HG03175 (cell line): ENCODE measurements around the gene GBP2.
"Not testable (repeated sequence)": the region's sequence is repeated elsewhere in the genome, so short reads cannot be mapped to it uniquely, and the experiment has no call there.

Experiments
- ATAC-seq: cut with Tn5 transposase; IDR thresholded peaks from one replicate; pipeline ENCODE4 v1.9.1; 2021; ENCODE audit warnings: mild to moderate bottlenecking, moderate library complexity; ENCODE audit not compliant: unreplicated experiment

The GBP2 gene

DNA sequence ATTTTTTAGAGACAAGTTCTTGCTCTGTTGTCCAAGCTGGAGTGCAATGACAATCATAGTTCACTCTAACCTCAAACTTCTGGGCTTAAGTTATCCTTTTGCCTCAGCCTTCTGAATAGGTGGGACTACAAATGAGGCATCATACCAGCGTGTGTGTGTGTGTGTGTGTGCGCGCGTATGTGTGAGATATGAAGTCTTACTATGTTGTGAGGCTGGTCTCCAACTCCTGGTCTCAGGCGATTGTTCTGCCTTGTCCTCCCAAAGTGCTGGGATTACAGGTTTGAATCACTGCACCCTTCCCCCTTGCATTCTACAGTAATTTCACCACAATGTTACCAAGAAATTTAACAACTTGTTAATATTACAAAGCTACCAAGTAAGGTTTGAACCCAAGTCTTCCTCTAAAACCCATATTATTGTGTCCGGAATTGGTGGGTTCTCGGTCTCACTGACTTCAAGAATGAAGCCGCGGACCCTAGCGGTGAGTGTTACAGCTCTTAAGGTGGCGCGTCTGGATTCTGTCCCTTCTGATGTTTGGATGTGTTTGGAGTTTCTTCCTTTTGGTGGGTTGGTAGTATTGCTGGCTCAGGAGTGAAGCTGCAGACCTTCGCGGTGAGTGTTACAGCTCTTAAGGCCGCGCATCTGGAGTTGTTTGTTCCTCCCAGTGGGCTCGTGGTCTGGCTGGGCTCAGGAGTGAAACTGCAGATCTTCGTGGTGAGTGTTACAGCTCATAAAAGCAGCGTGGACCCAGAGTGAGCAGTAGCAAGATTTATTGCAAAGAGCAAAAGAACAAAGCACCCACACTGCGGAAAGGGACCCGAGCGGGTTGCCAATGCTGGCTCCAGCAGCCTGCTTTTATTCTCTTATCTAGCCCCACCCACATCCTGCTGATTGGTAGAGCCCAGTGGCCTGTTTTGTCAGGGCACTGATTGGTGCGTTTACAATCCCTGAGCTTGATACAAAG is 970 bp upstream of the GBP2 start:
- ATAC-seq, result not testable (repeated sequence)

DNA sequence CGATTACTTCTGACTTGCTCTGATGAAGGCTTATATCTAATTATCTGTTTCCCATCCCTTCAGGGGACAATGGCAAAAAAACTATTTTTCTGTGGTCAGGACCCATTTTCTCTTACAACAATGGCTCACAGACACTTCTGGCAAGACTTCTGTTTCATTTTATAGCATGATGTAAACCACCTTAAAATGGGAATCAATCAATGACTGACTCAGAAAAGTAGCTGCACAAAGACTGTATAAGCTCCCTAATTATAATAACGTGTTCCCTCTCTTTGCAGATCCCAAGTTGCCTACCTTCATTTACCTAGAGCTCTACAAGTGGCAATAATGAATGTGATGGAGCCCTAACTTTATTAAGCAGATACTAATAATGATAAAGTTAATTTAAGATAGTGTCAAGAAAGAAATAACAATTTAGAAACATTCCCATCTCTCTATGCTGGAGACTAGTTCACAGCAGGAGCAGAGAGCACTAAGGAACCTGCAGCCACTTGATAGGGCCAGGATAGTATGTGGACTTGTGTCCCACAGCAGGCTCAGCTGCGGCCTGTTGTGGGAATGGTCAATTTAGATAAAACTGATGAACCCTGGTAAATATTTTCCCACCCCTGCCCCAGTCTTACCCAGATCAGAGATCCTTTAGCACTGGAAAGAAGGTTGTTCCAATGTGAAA is 538 bp downstream of the GBP2 start:
- ATAC-seq, result peak; percentile 5

DNA sequence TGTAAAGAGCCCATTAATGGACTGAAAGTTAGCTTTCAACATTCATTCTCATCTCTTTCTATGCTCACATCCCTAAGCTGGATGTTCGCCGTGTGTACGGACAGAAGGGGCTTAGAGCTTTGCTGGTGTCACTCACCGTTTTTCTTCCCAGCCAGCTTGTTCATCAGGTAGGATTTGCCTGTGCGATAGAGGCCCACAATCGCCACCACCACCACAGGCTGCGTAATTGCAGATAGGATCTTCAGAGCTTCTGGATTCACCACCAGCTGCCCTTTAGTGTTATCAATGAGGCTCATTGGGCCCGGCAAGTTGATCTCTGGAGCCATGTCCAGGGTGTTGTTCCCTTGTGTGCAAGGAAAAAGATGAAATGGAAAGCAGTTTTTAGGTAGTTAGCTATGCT is 4.3 kb downstream of the GBP2 start:
- ATAC-seq, result no peak

DNA sequence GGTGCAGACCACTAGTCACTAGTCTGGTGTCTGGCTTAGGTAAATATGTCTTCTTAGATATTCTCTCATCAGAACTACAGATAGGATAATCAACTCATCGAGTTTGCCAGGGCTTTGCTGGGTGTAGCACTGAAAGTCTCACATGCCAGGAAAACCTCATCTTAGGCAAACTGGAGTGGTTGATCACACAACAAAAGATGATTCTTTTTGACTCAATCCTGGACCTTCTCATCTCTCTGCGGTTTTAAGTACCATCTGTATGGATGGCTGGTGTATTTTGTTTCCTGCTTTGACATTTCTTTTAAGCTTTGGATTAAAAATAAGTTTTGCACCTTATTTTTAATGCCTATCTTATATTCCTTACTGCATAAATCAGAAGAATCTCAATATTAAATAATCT is 11.3 kb downstream of the GBP2 start:
- ATAC-seq, result no peak

DNA sequence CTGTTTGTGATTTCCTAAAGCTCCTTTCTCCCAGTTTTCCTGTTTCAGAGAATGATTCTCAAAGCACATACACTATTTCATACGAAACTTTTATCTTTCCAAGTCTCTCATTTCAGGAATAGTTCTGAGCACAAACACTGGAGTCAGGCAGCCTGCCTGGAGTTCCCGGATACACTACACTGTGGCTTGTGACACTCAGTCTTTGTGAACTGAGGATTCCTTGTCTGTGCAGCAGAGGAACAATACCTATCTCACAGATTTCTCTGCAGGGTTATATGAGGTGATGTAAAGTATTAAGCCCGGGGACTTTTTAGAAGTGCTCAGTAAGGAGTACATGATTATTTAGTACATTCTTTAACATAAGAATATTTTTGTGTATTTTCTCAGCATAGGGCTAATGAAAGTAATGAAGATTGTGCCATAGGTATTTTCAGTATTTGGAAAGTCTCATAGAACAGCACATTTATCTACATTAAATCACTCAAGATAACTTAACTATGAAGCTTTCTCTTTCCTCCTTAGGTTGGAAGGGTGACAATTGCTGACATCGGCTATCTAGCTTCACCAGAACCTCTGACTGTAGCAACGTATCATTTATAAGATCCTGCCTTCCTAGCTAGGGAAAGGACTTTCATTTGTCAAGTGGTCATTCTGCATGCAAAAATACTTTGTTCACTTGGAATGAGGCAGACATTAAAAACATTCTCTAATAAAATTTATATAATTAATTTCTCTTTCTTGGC is 12.9 kb downstream of the GBP2 start:
- no peak for ATAC-seq

GRCh38 chr1:89104687-89105086 is 21.2 kb downstream of the GBP2 start:
- no peak for ATAC-seq

DNA sequence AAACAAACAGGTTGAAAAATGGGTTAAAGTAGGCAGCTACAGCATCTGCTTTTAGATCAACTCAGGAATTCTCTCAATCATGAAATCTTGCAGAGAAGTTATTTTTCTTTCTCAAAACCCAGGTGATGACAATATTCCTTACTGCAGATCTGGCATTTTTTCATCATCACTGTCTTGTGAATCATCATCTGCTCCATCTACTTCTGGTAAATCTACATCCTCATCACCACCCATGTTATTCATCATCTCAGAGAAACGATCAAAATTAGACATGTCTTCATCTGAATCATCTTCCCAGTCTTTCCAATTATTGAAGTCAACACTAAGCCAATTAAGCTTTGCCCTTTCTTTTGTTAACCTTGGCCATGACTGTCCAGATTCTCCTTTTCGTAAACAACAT is 21.8 kb downstream of the GBP2 start:
- ATAC-seq, result no peak

- ATAC-seq, result no peak
Measured at GRCh38 chr1:89102021-89102420, 23.9 kb downstream of the GBP2 start.

GRCh38 chr1:89100412-89100811 is 25.5 kb downstream of the GBP2 start:
- ATAC-seq, result no peak

- ATAC-seq, result no peak
Measured at GRCh38 chr1:89098857-89099256, 27.1 kb downstream of the GBP2 start.

GRCh38 chr1:89095737-89096136 is 30.2 kb downstream of the GBP2 start:
- no peak for ATAC-seq

DNA sequence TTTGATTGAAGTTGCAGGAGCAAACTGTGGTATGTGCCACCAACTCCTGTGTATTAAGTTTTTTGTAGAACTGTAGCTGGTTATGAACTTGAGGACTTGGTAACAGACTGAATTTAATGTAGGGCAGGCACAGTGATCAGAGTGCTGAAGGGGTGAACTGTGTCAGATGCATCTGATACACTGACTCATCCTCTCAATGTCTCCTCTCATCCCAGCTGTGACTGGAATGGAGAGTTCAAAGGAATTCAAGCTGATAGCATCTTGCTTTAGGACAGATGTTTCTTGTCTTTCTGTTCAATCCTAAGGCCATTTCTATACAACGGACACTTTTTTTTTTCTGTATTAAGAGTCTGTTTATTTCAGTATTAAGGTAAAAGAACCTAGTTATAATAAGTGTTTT is 36.0 kb downstream of the GBP2 start:
- no peak for ATAC-seq

GRCh38 chr1:89088572-89088971 is 37.3 kb downstream of the GBP2 start:
- no peak for ATAC-seq

- ATAC-seq, result no peak
Measured at GRCh38 chr1:89087241-89087640, 38.7 kb downstream of the GBP2 start.

GRCh38 chr1:89085781-89086180 is 40.1 kb downstream of the GBP2 start:
- ATAC-seq, result peak; percentile 45

DNA sequence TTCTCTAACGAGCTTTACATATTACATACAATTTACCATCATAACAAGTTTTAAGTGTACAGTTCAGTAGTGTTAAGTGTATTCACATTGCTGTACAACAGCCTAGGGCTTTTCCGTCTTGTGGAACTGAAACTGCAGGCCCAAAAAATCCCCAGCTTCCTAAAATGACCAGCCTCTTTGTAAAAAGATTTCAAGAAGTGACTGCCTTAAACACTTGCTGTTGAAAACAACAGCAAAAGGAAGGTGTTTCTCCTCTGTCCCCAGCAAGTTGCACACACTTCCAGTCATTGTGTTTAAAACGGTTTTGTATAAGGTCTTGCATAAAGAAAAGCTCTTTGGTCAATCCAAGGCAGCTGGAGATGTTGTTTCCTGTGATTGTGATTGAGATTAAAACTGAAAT is 44.9 kb downstream of the GBP2 start:
- no peak for ATAC-seq

GRCh38 chr1:89080068-89080467 is 45.8 kb downstream of the GBP2 start:
- not testable (repeated sequence) for ATAC-seq

- not testable (repeated sequence) for ATAC-seq
Measured at GRCh38 chr1:89072466-89073065, 53.3 kb downstream of the GBP2 start.

DNA sequence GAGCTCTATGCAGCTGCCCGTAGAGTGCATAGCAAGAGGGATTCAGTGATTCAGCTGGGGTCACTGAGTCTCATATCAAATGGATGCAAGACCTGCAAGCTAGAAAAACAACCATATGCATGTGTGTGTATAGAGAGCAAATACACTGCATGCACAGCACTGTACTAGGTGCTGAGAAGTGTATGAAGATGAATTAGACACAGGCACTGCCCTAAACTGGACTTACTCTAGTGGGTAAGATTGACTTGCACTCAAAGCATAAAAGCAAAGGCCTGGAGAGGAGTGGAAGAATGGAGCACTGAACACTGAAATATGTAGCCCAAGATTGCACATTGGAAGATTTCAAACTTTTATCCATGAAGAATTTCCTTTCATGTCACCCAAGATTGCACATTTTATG is 55.4 kb downstream of the GBP2 start:
- no peak for ATAC-seq

DNA sequence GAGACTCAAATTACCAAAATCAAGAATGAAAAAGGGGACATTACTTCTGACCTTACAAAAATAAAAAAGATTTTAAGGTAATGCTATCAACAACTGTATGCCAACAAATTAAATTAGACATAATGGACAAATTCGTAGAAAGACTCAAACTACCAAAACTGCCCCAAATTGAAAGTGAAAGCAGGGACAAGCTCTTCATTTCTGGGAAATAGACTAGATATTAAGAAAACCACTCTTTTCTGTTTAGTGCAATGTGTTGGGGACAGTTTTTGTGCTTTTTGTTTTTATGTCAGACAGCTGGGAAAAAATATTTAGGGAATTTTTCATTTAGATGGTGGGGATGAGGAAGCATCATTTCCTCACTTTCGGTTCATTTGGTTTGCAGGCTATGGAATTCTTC is 56.0 kb downstream of the GBP2 start:
- ATAC-seq, result no peak

- no peak for ATAC-seq
Measured at GRCh38 chr1:89068291-89068690, 57.6 kb downstream of the GBP2 start.
